NCI-H146 treated with DMSO at 0.1 percent for 48 hours (cell line): ENCODE data around the gene CA11.

Experiments
- DNase-seq: peaks from one replicate; lab custom pipeline; 2025; ENCODE audit not compliant: unreplicated experiment; lab: John Stamatoyannopoulos, UW

Gene CA11

DNA sequence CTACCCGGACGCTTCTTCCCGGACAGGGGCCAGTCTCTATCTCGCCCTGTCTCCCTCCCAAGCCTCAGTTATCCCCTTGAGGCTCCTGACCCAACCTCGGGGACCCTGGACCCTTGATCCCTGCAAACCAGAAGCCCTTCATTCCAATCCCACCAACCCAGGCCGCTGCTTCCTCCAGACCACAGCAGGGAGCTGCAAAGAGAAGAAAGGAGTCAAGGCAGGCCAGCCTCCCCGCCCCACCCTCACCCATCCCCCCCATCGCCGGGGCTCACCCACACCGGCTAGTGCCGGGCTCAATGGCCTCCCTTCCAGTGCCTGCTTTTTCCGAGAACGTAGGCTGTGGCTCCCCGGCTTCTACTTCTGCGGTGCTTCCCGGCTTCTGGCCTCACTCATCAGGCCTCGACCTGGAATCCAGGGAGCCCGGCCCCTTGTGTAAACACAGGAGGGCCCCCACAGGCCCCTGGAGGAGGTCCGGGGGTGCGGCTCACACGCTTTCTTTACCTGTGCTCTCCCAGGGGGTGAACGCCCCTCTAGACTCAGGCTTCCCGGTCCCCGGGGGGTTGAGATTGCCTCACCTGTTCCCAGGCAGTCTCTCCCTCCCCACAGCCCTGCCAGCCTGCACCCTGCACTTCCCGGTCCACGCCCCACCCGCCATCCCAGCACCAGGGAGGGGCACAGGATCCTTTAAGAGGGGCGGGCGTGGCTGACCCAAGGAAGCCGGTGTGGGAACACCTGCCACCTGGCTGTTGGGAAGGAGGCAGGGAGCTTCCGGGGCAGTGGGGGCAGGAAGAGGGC is 31.4 kb downstream of the CA11 start, which contains the start of gene FAM83E:
TSS of gene FAM83E (minus strand) at position 641 of the 795 bp plus-strand sequence. CDS start 1,704 bp downstream, outside the sequence.
- no peak for DNase-seq

DNA sequence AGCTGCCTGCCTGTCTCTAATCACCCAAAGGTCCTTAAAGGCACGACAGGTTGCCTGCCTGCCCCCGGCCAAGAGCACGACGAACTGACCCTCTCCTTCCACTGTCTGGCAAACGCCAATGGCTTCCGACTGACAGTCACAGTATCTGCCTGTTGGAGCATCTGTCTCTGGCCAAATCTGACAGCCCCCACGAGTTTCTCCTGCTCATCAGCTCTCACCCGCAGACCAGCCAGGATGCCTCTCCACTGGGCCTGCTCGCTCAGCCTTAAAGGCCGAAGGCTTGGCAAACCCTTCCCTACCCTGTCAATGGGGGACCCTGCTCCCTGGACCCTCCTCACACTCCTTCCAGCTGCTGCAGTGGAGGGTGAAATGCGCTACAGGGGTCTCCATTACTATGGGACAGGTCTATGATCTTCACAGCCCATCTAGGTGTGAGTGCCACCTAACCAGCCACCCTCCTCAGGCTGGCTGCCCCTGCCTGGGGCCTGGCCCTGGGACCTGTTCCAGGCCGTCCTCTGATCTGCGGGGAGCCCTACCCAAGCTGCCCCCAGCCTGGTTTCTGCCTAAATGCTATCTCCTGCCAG is 32.0 kb downstream of the CA11 start:
- no peak for DNase-seq

DNA sequence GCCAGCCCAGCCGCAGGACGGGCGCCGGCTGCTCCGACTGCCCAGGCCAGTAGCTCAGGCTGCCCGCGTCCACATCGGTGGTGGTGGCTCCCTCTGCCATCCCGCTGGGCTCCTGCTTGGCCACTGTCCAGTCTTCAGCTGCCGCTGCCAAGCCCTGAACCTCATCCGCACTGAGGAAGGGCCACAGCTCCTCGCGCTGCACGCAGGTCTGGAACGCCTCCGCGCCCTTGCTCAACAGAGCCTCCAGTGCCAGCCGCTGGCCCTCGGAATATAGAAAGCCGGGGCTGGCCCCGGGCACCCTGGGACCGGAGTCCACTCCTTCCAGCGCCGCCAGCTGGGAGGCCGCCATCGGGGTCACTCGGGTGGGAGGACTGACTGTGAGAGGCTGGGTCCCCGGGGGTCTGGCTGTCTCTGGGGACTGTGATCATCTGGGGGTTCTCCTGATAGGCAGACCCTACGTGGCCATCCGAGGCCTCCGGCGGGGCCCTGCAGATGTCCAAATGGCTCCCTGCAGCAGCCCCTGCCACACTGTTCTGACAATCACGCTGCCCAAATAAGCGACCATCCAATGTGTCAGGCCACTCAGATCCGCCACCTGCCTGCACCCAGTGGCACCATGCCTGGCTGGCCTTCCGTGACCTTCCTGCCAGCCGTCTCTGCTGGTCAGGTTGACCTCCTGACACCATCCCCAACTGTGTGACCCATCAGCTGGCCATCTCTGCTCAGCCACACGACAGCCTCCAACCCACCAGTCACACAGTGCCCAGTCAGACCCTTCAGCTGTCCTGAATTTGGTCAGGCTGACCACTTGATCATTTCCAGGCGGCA is 32.7 kb downstream of the CA11 start:
- DNase-seq, result no peak

DNA sequence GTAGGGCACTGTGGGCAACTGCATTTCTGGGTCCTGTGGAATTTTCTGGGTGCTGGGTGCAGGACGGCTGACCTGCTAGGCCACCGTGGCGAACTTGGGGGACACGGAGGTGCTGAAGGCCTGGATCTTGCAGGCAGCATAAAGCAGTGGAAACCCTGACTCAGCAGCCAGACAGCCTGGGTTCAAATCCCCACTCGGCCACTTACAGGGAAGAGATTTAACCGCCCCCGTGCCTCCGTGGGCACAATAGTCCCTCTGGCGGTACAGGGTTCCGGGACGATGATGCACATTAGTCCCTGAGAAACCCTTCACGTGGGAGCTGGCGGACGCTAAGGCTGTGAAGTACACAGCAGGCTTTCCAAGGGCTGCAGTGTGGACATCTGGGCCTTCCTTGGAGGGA is 34.1 kb downstream of the CA11 start:
- no peak for DNase-seq

DNA sequence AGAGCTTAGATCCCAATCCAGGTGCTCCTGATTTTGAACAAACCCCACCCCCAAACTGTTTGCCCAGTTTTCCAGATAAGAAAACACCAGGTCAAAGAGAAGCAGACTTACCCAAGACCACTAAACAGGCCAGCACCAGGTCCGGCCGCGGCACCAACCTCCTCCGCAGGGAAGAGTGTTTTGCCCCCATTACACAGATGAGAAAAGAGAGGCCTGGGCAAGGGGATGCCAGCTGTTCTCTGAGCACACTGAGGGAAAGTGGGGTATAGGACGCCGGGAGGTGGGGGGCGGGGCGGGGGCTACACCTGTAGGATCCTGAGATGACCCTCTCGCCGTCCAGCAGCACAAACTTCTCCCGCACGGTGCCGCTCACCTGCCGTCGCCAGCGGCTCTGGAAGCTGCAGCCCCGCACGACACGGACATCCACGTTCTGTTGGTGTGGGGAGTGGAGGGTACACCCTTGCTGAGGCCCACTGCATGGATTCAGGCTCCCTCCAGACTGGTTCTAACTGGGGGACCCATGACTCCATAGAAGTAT is 36.3 kb downstream of the CA11 start:
- no peak for DNase-seq

DNA sequence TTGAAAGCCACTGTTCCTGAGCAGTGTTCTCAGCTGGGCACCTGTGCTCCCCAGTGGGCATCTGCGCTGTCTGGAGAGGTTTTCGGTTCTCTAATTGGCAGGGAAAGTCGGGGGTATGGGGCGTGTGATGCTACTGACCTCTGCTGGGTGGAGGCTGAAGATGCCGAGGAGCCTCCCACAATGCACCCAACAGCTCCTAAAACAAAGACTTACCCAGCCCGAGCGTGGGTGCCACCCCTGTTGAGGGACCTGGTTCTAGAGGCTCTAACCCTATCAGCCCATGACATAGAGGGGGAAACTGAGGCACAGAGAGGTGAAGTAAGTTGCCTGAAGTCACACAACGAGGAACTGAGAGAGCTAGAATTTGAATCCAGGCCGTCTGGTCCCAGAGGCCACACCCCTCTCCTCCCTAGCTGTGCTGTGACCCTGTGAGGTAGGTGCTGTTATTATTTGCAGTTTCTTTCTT is 37.2 kb downstream of the CA11 start:
- peak; percentile 77 for DNase-seq

DNA sequence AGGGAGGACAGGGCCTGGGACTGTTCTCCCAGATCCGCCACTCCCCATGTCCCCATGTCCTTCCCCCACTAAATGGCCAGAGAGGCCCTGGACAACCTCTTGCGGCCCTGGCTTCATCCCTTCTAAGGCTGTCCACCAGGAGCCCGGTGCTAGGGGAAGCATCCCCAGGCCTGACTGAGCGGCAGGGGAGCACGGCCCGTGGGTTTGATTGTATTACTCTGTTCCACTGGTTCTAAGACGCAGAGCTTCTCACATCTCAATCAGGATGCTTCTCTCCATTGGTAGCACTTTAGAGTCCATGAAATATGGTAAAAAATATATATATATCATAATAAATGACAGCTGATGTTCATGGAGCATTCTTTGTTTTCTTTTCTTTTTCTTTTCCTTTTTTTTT is 38.6 kb downstream of the CA11 start:
- DNase-seq, result no peak

DNA sequence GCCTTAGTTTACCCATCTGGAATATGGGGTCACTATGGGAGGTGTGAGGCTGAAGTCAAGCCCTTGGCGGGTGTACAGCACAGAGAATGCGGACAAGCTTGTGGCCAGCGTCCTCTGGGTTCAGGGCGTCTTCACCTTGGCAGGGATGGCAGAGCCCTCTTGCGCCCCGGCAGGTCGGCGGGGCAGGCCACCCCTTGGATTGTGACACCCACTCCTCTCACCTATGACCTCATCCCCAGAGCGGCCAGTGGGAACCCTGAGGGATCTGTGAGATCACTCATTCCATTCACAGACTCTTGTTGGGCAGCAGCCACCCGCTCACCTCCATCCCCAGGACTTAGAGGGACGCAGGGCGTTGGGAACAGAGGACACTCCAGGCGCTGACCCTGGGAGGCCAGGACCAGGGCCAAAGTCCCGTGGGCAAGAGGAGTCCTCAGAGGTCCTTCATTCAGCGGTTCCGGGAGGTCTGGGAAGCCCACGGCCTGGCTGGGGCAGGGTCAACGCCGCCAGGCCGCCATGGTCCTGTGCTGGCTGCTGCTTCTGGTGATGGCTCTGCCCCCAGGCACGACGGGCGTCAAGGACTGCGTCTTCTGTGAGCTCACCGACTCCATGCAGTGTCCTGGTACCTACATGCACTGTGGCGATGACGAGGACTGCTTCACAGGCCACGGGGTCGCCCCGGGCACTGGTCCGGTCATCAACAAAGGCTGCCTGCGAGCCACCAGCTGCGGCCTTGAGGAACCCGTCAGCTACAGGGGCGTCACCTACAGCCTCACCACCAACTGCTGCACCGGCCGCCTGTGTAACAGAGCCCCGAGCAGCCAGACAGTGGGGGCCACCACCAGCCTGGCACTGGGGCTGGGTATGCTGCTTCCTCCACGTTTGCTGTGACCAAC is 39.3 kb downstream of the CA11 start, which contains the start of gene SPACA4:
TSS of gene SPACA4 (plus strand) at position 280 of the 896 bp plus-strand sequence. CDS start at position 517, 237 bp downstream.
- DNase-seq, result no peak

- DNase-seq, result no peak
Observed at GRCh38 chr19:48603850-48604249, 42.1 kb downstream of the CA11 start.

DNA sequence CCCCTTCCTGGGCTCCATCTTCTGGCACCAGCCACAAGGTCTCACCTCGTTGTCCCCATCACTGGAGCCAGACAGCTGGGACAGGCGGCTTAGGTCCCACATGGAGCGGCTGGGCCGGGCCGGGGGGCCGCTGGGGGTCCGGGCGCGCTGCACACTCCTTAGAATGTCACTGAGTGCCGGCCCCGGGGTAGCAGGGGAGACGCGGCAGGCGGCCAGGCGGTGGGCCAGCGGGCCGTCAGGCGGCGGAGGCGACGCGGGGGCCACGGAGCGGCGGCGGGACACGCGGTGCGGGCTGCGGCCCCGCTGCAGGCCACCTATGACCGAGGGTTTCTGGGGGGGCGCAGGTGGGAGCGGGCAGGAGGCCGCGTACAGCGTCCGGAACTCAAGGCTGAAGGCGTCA is 42.5 kb downstream of the CA11 start:
- no peak for DNase-seq

DNA sequence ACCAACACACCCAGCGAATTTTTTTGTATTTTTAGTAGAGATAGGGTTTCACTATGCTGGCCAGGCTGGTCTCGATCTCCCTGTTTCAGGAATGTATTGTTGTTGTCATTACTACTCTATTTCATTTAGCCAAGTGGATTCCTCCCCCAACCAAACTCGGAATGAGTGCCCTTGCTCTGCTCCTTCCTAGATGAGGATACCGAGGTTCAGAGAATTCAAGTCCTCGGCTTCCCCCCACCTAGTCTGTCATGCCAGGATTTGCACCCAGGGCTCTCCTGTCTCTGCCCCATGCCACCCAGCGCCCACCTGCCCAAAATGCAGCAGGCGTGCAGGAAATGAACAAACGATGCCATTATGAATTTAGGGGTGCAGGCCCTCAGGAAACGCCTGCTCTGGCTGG is 43.0 kb downstream of the CA11 start:
- no peak for DNase-seq

GRCh38 chr19:48600679-48601417 is 45.1 kb downstream of the CA11 start:
- no peak for DNase-seq

GRCh38 chr19:48598996-48599700 is 46.8 kb downstream of the CA11 start:
- no peak for DNase-seq

GRCh38 chr19:48596679-48597465 is 49.1 kb downstream of the CA11 start:
- DNase-seq, result no peak

DNA sequence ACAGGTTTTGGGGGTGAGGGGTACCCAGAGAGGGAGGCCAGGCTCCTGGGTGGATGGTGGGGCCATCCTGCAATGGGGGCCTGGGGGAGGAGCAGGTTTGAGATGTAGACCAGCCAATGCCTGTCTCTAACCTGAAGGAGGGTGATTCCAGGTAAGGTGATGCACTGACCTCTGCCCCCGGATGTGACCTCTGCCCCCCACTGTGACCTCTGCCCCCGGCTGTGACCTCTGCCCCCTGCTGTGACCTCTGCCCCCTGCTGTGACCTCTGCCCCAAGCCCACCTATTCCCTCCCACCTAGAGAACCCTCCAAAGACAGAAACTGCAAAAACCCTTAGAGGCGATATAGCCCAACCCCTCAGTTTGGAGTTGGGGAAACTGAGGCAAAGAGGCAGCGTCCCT is 49.8 kb downstream of the CA11 start:
- DNase-seq, result no peak

- DNase-seq, result no peak
Observed at GRCh38 chr19:48595833-48596232, 50.2 kb downstream of the CA11 start.

DNA sequence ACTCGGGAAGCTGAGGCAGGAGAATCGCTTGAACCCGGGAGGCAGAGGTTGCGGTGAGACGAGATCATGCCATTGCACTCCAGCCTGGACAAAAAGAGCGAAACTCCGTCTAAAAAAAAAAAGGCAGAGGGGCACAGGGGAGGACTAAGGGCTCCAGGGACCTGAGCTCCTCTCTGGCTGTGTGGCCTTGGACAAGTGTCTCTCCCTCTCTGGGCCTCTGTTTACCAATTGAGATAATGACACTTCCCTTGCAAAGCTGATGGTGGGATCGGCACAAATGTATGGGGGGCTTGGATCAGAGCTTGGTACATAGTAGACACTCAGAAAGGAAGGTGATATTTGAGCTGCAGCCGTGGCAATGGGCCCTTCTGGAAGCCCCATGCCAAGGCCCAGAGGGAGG is 50.8 kb downstream of the CA11 start:
- no peak for DNase-seq

- no peak for DNase-seq
Observed at GRCh38 chr19:48591021-48591420, 55.0 kb downstream of the CA11 start.
